ENCODE results near the gene MX2. TPM values are rescaled to one million over a fixed set of nuclear protein-coding genes. Genes with fewer than 3 reads are reported as not detected.
A peak's percentile ranks its signal among the peaks of the same experiment; 100 is the strongest.
"Not testable (repeated sequence)": the region's sequence is repeated elsewhere in the genome, so short reads cannot be mapped to it uniquely, and the experiment has no call there.

Gene MX2
- total and polyA plus RNA-seq, 2 of the 8 experiments (the other 6 are each of a cell fraction or from before 2014, with no cell fraction given): 3.1 to 8.9 TPM

- 0 out of 2 replicates have a peak, but pooled peaks have one; percentile 15 for TF ChIP-seq JUND (IDR thresholded peaks at IDR 0.05; ENCODE audit: low read length)
- TF ChIP-seq TAF1 (IDR thresholded peaks at IDR 0.05; ENCODE audit: low read depth, low read length): 0 out of 2 replicates have a peak, but pooled peaks have one; percentile 18
- no peak for TF ChIP-seq HDAC6 (IDR thresholded peaks at IDR 0.05; ENCODE audit: low read depth, low read length)
- no peak for TF ChIP-seq TAF7 (optimal IDR thresholded peaks at IDR 0.05; ENCODE audit: borderline replicate concordance, low read depth, low read length)
- no peak for TF ChIP-seq RNF2 (IDR thresholded peaks at IDR 0.05; ENCODE audit: borderline replicate concordance, low read depth, low read length, missing control alignments, poor library complexity, severe bottlenecking)
- TF ChIP-seq PHF8 (conservative IDR thresholded peaks at IDR 0.05; ENCODE audit: low read depth, low read length): peak; percentile 31; the same call in 1 of the 2 replicates
- TF ChIP-seq NRF1 (IDR thresholded peaks at IDR 0.05; ENCODE audit: low read depth, low read length): no peak
- TF ChIP-seq HDAC2 (IDR thresholded peaks at IDR 0.05; ENCODE audit: borderline replicate concordance in 1 of 2, low read depth in 2 of 2, low read length in 2 of 2): no peak
These were observed 58.4 kb downstream of the MX2 start (continued) for GRCh38 chr21:41419921-41420862.

GRCh38 chr21:41420998-41421397, 59.2 kb downstream of the MX2 start:
- H3K79me1 ChIP-seq (ENCODE audit: low read depth, low read length); H3K9me3 ChIP-seq (ENCODE audit: insufficient read depth in 2 of 2, low read depth in 1 of 2, low read length in 1 of 2); H3K56ac ChIP-seq (replicated peaks; ENCODE audit: insufficient read length, low read depth, low read length); H2BK20ac ChIP-seq (ENCODE audit: low read length); H2AK5ac ChIP-seq (ENCODE audit: low read depth, low read length); H2BK5ac ChIP-seq (ENCODE audit: low read depth, low read length); FAIRE-seq; CTCF ChIA-PET (ENCODE audit: partially characterized antibody); H2BK12ac ChIP-seq (ENCODE audit: low read depth, low read length); POLR2A ChIA-PET (ENCODE audit: partially characterized antibody); H2BK15ac ChIP-seq (ENCODE audit: low read length); H3K18ac ChIP-seq (ENCODE audit: extremely low read depth, low read length); H3K23ac ChIP-seq (ENCODE audit: insufficient read length); H4K8ac ChIP-seq (ENCODE audit: extremely low read depth, insufficient read depth, low read length); H4K20me1 ChIP-seq (replicated peaks in 1 of 2; ENCODE audit: control insufficient read depth in 1 of 2, insufficient read depth in 2 of 2, low read length in 2 of 2); H3K4ac ChIP-seq (replicated peaks; ENCODE audit: insufficient read length, low read depth, low read length); H3K79me2 ChIP-seq (ENCODE audit: control insufficient read depth in 1 of 2, insufficient read depth in 2 of 2, low read length in 2 of 2); H3K36me3 ChIP-seq (ENCODE audit: control insufficient read depth in 2 of 4, insufficient read depth in 4 of 4, low read length in 3 of 4); H3K27ac ChIP-seq (ENCODE audit: low read depth, low read length); H3K14ac ChIP-seq (ENCODE audit: insufficient read length); H3K23me2 ChIP-seq (ENCODE audit: low read depth, low read length); H4K5ac ChIP-seq (ENCODE audit: insufficient read length, low read depth, low read length); H2BK120ac ChIP-seq (replicated peaks; ENCODE audit: low read depth, low read length); H3K9ac ChIP-seq (replicated peaks in 1 of 4; ENCODE audit: extremely low read depth in 1 of 4, low read depth in 3 of 4, low read length in 3 of 4); H4K91ac ChIP-seq (replicated peaks; ENCODE audit: insufficient read length, low read length); H2AFZ ChIP-seq (ENCODE audit: low read length): not testable (repeated sequence)
- peak in 1 of 2 experiments; percentile 37 for DNase-seq (ENCODE audit: low read depth in 1 of 2, low spot score in 2 of 2)
- Histone ChIP-seq H3K4me1 (replicated peaks in 1 of 4; ENCODE audit: control insufficient read depth in 3 of 4, insufficient read depth in 4 of 4, low read length in 3 of 4) (peaks cover 9 to 15% (median 12%) of the 10 kb centered on the region in 4 experiments; a peak in 6 of 7 replicates), H3K4me3 (ENCODE audit: extremely low read depth in 1 of 4, insufficient read depth in 2 of 4, low read depth in 3 of 4, low read length in 4 of 4) (peak overlapping the region in 1 of 4 experiments; percentile 61; a peak in 1 of 8 replicates), H3K27me3 (replicated peaks in 1 of 4; ENCODE audit: control insufficient read depth in 3 of 4, extremely low read depth in 1 of 4, insufficient read depth in 3 of 4, low read length in 3 of 4) (peaks cover 0 to 17% (median 12%) of the 10 kb centered on the region in 4 experiments; a peak in 6 of 7 replicates), H3K4me2 (ENCODE audit: insufficient read depth in 1 of 2, low read depth in 2 of 2, low read length in 2 of 2) (peak overlapping the region in 1 of 2 experiments; percentile 76; a peak in 1 of 4 replicates)
- WGBS, 2 experiments (ENCODE audit: extremely low coverage in 1 of 2, insufficient coverage in 1 of 2, insufficient read length in 1 of 2, insufficient replicate concordance in 2 of 2, low coverage in 1 of 2, low lambda C conversion rate in 2 of 2, missing lambda C conversion rate in 1 of 2): 67% methylated on average over 6 of the region's 8 CpGs; no CpG with 5 or more reads in 1 of the 2 experiments
